Kasumi-1 (cell line): Measurements from ENCODE around the gene PSMC1.
"Not testable (repeated sequence)": the region's sequence is repeated elsewhere in the genome, so short reads cannot be mapped to it uniquely, and the experiment has no call there.

ENCODE experiments used
- DNase-seq, 2 experiments: peaks; one replicate each; lab custom pipeline; 2025; lab: John Stamatoyannopoulos, UW

PSMC1 gene

DNA sequence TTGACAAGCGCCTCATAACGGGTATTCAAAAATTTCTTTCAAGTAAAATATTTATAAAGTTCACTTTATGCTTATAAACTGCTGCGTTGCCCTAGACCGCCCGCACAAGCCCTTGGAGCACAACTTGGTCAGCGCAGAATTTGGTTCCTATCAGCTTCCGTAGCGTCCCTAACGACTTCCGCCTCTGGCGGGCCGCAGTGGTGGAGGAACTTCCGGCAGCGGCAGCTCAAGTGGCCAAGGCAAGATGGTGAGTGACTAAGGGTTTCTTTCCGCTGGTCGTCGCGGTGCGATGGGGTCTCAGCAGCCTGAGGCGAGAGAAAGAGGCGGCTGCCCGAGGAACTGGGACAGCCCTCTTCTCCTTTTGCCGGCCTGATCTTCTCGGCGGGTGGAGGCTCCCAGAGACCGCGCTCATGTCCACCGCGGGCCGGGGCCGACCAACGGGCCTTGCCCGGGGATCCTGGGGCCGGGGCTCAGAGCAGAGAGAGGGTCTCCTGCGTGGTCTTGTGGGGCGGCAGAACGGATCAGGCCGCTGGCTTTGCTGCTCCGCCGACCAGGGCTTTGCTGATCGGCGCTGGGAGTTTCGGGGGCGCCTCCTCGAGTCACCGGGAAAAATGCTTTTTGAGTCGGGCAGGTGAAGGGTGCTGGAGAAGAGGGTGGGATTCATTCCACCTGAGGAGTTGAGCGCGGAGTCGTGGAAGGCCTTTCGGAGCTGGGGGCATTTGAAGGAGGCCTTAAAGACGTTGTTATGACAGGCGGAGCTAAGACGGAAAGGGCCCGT, at the start of gene PSMC1:
PSMC1 (plus strand) TSS at position 200 of the 778 bp plus-strand sequence; CDS start at position 245, 45 bp downstream.
- DNase-seq = peak; percentile 82 to 91

- no peak for DNase-seq
These were observed 43.1 kb upstream of the PSMC1 start for GRCh38 chr14:90213099-90213748.

GRCh38 chr14:90228478-90228877, 27.9 kb upstream of the PSMC1 start:
- no peak for DNase-seq

GRCh38 chr14:90229942-90230341, 26.4 kb upstream of the PSMC1 start:
- DNase-seq = not testable (repeated sequence)

GRCh38 chr14:90235179-90235976, 21.0 kb upstream of the PSMC1 start:
- peak; percentile 75 to 79 for DNase-seq

DNA sequence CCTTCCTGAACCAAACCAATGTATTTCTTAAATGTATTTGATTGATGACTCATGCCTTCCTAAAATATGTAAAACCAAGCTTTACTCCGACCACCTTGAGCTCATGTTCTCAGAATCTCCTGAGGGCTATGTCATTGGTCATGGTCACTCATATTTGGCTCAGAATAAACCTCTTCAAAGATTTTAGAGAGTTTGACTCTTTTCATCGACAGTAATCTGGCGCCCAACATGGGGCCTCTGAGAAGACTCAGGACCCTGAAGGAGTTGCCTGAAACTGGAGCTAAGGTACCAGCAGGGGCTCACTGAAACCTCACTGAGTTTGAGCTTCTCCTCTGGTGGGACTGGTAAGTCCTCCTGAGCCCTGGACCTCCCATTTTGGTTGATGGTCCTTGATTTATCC, 17.2 kb upstream of the PSMC1 start:
- DNase-seq = no peak

DNA sequence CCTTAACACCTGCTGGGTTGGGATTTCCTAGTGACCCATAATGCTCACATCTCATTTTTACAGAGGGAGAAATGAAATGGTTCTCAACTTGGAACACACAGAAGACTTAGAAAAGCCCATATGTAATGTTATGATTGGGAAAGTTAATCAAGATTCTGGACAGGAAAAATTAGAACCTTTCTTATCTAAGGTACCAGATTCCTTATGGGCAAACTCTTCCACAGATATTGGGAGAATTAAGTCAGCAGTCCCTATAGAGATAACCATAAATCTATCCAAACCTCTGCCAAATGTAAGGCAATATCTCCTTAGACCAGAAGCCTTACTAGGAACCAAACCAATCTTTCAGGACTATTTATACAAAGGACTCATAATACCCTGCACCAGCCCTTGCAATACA, 13.9 kb upstream of the PSMC1 start:
- DNase-seq = no peak

- no peak for DNase-seq
These were observed 9.4 kb upstream of the PSMC1 start for GRCh38 chr14:90246936-90247335.

DNA sequence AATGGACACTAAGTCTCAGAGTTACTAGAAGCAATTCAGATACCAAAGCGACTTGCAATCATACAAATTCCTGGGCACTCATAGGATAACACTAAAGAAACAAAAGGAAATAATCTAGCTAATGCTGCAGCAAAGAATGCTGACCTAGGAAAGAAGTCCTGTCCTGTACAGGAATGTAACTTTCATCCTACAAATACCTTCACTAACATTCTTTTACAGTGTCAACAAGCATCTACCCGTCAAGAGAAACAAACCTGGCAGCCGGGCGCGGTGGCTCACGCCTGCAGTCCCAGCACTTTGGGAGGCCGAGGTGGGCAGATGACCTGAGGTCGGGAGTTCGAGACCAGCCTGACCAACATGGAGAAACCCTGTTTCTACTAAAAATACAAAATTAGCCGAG, 8.9 kb upstream of the PSMC1 start:
- not testable (repeated sequence) for DNase-seq

DNA sequence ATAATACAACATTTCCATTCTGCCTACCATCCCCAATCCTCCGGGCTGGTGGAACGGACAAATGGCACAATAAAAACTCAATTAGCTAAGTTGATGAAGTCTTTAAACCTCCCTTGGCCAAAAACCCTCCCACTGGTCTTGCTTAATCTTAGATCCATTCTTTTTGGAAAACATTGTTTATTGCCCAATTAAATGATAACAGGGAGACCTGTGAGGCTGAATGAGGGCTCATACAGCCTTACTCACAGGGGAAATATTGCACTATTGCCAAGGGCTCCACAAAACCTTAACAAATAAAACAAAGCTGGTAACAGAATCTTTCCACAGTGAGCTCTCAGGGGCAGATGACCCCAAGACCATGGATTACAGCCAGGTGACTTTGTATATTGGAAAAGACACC, 7.8 kb upstream of the PSMC1 start:
- DNase-seq = no peak

GRCh38 chr14:90253826-90254225, 2.5 kb upstream of the PSMC1 start:
- no peak for DNase-seq

DNA sequence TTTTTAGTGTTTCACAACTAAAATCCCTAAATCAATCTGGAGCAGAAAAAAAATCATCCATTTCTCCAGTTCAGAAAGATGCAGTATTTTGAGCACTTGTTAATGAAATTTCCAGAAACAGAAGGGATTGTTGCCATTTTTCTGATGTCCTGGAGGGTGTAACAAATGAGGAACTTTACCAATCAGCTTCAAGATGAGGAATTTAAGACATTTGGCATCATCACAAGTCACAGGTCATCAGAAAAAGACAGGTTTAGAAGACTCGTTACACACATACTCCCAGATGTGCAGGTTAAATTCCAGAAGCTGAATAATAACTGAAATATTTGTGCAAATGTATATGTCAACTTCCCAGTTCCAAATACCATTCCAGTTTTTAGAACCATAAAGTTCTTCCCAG, 482 bp upstream of the PSMC1 start:
- DNase-seq = peak in 1 of 2 experiments; percentile 22

GRCh38 chr14:90263748-90264449, 7.5 kb downstream of the PSMC1 start:
- no peak for DNase-seq

GRCh38 chr14:90266441-90267154, 10.2 kb downstream of the PSMC1 start:
- no peak for DNase-seq

GRCh38 chr14:90268420-90268819, 12.1 kb downstream of the PSMC1 start:
- DNase-seq = no peak

GRCh38 chr14:90272523-90272922, 16.2 kb downstream of the PSMC1 start:
- peak; percentile 14 to 16 for DNase-seq

GRCh38 chr14:90273532-90273931, 17.2 kb downstream of the PSMC1 start:
- DNase-seq = no peak

GRCh38 chr14:90274019-90274418, 17.7 kb downstream of the PSMC1 start:
- peak in 1 of 2 experiments; percentile 10 for DNase-seq

GRCh38 chr14:90274808-90275457, 18.6 kb downstream of the PSMC1 start:
- peak; percentile 45 to 64 for DNase-seq

DNA sequence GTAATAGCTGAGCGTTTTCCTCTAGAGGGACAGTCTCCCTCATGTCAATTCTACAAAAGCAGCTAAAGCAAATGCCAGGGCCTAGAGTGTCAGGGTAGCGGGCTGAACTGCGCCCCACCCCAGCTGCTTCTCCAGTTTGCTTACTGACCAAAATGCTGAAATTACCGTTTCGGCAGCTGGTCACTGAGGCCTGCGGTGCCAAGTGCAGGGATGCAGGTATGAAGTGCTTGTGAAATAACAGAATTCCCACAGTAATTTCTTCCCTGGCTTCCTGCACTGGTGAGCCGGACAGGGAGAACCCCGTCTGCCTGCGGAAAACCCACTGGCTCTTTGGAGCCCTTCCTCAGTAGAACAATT, 19.1 kb downstream of the PSMC1 start:
- DNase-seq = no peak

- DNase-seq = no peak
These were observed 19.5 kb downstream of the PSMC1 start for GRCh38 chr14:90275820-90276219.
